ENCODE results near the gene NRGN.

DNA sequence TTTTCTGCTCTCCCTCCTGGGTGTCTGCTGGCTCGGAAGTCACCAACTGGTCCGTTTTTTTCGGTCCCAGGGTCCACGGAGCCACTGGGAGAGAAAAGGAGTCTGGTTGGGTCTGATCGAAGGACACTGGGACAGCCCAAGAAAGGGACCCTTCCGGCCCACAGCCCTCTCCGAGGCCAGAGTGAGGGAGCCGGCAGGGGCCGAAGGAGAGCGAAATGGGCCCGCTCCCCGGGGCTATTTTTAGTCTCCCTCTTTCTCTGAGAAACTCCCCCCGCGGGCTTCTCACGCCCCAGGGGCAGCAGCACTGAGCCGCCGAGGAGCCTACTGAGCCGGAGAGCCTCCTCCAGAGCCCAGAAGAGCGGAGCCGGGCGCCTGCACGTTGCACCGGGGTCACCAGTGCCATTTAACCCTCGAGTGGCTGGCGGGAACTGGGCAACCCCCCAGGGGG lies 20.5 kb downstream of the NRGN start:
- TF ChIP-seq YY1 (IDR thresholded peaks at IDR 0.05; ENCODE audit: low read depth) (no peak), EP300 (IDR thresholded peaks at IDR 0.05; ENCODE audit: borderline replicate concordance) (no peak)
- TF ChIP-seq, protein P1, sequence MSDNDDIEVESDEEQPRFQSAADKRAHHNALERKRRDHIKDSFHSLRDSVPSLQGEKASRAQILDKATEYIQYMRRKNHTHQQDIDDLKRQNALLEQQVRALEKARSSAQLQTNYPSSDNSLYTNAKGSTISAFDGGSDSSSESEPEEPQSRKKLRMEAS (IDR thresholded peaks at IDR 0.05), result no peak
